BLaER1 treated with 17β-estradiol and CSF1 and Interleukin-3, amounts not matched to agents 10 nM and 100 nM (cell line): ENCODE results near the gene TPST1.
A peak's percentile ranks its signal among the peaks of the same experiment; 100 is the strongest.
"Not testable (repeated sequence)": the region's sequence is repeated elsewhere in the genome, so short reads cannot be mapped to it uniquely, and the experiment has no call there.

Experiments
- H3K27ac ChIP-seq, 11 experiments: shearing (Covaris generic); formaldehyde crosslinking; 2 replicates each; pipeline ENCODE4 v1.8.1; 2022
- H3K27me3 ChIP-seq, 11 experiments: shearing (Covaris generic); formaldehyde crosslinking; 2 replicates each; pipeline ENCODE4 v1.8.1; 2022
- H3K36me3 ChIP-seq, 11 experiments: shearing (Covaris generic); formaldehyde crosslinking; 2 replicates each; pipeline ENCODE4 v1.8.1; 2022
- H3K4me1 ChIP-seq, 10 experiments: shearing (Covaris generic); formaldehyde crosslinking; 2 replicates each; pipeline ENCODE4 v1.8.1; 2022
- H3K4me2 ChIP-seq, 11 experiments: shearing (Covaris generic); formaldehyde crosslinking; 2 replicates each; pipeline ENCODE4 v1.8.1; 2022
- H3K4me3 ChIP-seq, 10 experiments: shearing (Covaris generic); formaldehyde crosslinking; 2 replicates each; pipeline ENCODE4 v1.8.1; 2022
- H3K9ac ChIP-seq, 11 experiments: shearing (Covaris generic); formaldehyde crosslinking; 2 replicates each; pipeline ENCODE4 v1.8.1; 2022
- H3K9me3 ChIP-seq, 11 experiments: shearing (Covaris generic); formaldehyde crosslinking; replicated peaks in 1 of 11; 2 replicates each; pipeline ENCODE4 v1.8.1; 2022
- H4K20me1 ChIP-seq, 11 experiments: shearing (Covaris generic); formaldehyde crosslinking; 2 replicates each; pipeline ENCODE4 v1.8.1; 2022
- Cebpa-rat ChIP-seq, 11 experiments: shearing (Covaris generic); IDR thresholded peaks; 2 replicates each; pipeline ENCODE4 v1.8.1; 2022

Gene TPST1

DNA sequence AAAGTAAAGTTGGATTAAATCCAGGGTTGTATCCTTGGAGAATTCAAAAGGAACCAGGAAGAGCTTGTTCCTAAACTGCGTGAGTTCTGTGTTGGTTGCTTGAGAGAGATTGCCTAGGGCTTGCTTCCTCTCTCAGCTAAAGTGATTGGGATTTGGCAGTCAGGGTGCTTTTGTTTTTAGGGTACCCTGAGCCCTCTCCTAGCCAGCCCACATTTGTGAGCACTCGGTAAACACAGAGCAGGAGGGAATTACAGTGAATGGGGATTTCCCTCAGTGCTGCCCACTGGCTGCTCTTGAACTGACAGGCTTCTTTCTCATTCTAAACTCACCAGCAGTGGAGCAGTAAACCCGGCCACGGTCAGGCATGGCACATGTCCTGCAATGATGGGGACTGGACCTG is 146.9 kb downstream of the TPST1 start:
- TF ChIP-seq Cebpa-rat (IDR thresholded peaks at IDR 0.05) = no peak
- Histone ChIP-seq H4K20me1 (no peaks in the 10 kb centered on the region), H3K4me1 (peaks cover 21 to 77% (median 61%) of the 10 kb centered on the region in 10 experiments), H3K4me2 (peak overlapping the region in 8 of 11 experiments; percentile 18 to 84 (median 58); a peak in 14 of 22 replicates), H3K36me3 (peaks cover 0 to 33% (median 10%) of the 10 kb centered on the region in 11 experiments; a peak in 13 of 22 replicates), H3K27ac (peak overlapping the region in 10 of 11 experiments; percentile 47 to 71 (median 61); a peak in 19 of 22 replicates), H3K4me3 (no peak overlapping the region), H3K9ac (peak overlapping the region in 9 of 11 experiments; percentile 3 to 58 (median 38); a peak in 8 of 22 replicates), H3K27me3 (no peaks in the 10 kb centered on the region), H3K9me3 (peaks cover 5 to 13% (median 6%) of the 10 kb centered on the region in 11 experiments)

DNA sequence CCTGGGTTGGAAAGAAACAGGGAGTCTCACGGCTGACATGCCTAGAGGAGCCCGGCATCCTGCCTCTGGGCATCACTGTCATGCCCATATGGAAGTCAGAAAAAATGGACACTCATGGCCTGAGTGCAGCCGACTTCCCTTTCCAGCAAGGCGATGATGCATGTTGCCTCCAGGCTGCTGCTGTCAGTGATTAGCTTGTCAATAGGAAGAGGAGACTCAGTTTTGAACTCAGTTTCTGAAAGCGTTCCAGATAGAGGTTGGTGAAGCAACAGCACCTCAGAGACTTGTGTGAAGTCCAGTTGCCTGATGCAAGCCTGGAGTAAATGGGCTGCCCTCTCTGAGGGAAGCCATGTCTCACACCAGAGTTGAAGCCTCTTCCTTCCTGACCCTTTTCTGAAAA is 148.4 kb downstream of the TPST1 start:
- TF ChIP-seq Cebpa-rat (IDR thresholded peaks at IDR 0.05) = no peak
- H3K9ac ChIP-seq = peak overlapping the region in 1 of 11 experiments; percentile 17; a peak in 4 of 22 replicates
- no peak overlapping the region for H3K4me3 ChIP-seq

DNA sequence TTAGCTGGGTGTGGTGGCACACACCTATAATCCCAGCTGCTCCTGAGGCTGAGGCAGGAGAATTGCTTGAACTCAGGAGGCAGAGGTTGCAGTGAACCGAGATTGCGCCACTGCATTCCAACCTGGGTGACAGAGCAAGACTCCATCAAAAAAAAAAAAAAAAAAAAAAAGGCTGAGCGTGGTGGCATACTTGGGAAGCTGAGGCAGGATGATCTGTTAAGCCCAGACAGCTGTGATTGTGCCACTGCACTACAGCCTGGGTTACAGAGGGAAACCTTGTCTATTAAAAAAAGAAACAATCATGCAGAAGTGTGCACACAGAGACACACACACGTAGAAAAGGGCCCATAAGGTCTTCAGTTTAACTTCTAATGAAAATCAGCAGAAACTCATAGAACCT is 150.6 kb downstream of the TPST1 start:
- no peak overlapping the region for H3K9ac ChIP-seq
- no peaks in the 10 kb centered on the region for H3K27me3 ChIP-seq
- no peaks in the 10 kb centered on the region for H4K20me1 ChIP-seq
- H3K9me3 ChIP-seq = peaks cover 0 to 7% (median 0%) of the 10 kb centered on the region in 11 experiments; a peak in 3 of 22 replicates
- H3K4me2 ChIP-seq = no peak overlapping the region
- TF ChIP-seq Cebpa-rat (IDR thresholded peaks at IDR 0.05) = no peak
- no peak overlapping the region; a peak in 1 of 22 replicates for H3K27ac ChIP-seq
- H3K4me1 ChIP-seq = peaks cover 0 to 65% (median 40%) of the 10 kb centered on the region in 10 experiments; a peak in 14 of 20 replicates
- peaks cover 0 to 54% (median 15%) of the 10 kb centered on the region in 11 experiments; a peak in 11 of 22 replicates for H3K36me3 ChIP-seq
- H3K4me3 ChIP-seq = no peak overlapping the region

More for the DNA sequence above, 148.4 kb downstream of the TPST1 start:
- H3K4me1 ChIP-seq = peaks cover 13 to 65% (median 52%) of the 10 kb centered on the region in 10 experiments
- peaks cover 0 to 40% (median 10%) of the 10 kb centered on the region in 11 experiments; a peak in 10 of 22 replicates for H3K36me3 ChIP-seq
- no peaks in the 10 kb centered on the region for H3K27me3 ChIP-seq
- peak overlapping the region in 10 of 11 experiments; percentile 10 to 71 (median 61); a peak in 15 of 22 replicates for H3K27ac ChIP-seq
- peak overlapping the region in 8 of 11 experiments; percentile 22 to 84 (median 58); a peak in 13 of 22 replicates for H3K4me2 ChIP-seq
- peaks cover 0 to 7% (median 0%) of the 10 kb centered on the region in 11 experiments; a peak in 4 of 22 replicates for H3K9me3 ChIP-seq
- no peaks in the 10 kb centered on the region for H4K20me1 ChIP-seq

DNA sequence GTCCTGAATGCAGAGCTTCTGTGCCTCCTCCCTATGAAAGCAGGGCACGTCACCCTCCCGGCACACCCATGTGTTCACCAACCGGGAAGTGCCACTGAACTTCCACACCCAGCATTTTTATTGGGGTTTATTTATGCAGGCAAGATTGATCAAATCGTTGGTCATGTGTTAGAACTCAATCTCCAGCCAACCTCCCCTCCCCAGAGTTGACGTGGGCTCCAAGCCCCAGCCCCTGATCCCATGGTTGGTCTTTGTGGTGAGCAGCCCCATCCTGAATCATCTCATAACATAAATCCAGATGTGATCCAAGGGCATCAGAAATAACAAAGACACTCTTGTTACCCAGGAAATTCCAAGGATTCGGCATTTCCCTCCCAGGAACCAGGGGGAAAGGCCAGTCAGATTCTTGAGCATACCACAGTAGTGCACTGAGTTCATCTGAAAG is 151.2 kb downstream of the TPST1 start:
- H3K27me3 ChIP-seq = no peaks in the 10 kb centered on the region
- peaks cover 0 to 56% (median 15%) of the 10 kb centered on the region in 11 experiments; a peak in 11 of 22 replicates for H3K36me3 ChIP-seq
- no peak overlapping the region for H3K4me2 ChIP-seq
- no peak overlapping the region for H3K9ac ChIP-seq
- peaks cover 0 to 65% (median 35%) of the 10 kb centered on the region in 10 experiments; a peak in 14 of 20 replicates for H3K4me1 ChIP-seq
- peak overlapping the region in 4 of 11 experiments; percentile 13 to 36 (median 28); a peak in 4 of 22 replicates for H3K27ac ChIP-seq
- H4K20me1 ChIP-seq = no peaks in the 10 kb centered on the region
- no peak overlapping the region for H3K4me3 ChIP-seq
- no peak for TF ChIP-seq Cebpa-rat (IDR thresholded peaks at IDR 0.05)
- peaks cover 0 to 7% (median 0%) of the 10 kb centered on the region in 11 experiments; a peak in 3 of 22 replicates for H3K9me3 ChIP-seq

DNA sequence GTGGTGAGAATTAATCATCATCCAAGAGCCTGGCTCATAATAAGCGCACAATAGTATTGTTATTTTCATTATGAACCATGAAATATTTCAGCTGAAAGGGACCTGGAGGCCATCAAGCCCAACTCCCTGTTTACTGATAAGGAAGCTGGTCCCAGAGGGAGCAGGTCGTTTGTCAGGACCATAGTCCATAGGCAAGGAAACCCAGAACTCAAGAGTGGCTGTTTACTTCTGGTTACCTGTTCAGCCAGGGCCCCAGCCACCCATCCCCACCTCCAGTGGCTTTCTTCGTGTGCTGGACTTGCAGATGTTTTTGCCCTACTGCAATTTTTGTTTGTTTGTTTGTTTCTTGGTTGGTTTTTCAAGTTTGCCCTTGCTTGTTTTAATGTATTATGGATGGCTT is 152.0 kb downstream of the TPST1 start:
- Histone ChIP-seq H4K20me1 (no peaks in the 10 kb centered on the region), H3K27me3 (no peaks in the 10 kb centered on the region), H3K4me3 (no peak overlapping the region), H3K9ac (no peak overlapping the region), H3K36me3 (peaks cover 0 to 59% (median 15%) of the 10 kb centered on the region in 11 experiments; a peak in 11 of 22 replicates), H3K27ac (peak overlapping the region in 1 of 11 experiments; percentile 36; a peak in 4 of 22 replicates), H3K9me3 (peaks cover 0 to 7% (median 0%) of the 10 kb centered on the region in 11 experiments; a peak in 3 of 22 replicates), H3K4me1 (peaks cover 0 to 59% (median 30%) of the 10 kb centered on the region in 10 experiments; a peak in 14 of 20 replicates), H3K4me2 (no peak overlapping the region)
- TF ChIP-seq Cebpa-rat (IDR thresholded peaks at IDR 0.05) = no peak

DNA sequence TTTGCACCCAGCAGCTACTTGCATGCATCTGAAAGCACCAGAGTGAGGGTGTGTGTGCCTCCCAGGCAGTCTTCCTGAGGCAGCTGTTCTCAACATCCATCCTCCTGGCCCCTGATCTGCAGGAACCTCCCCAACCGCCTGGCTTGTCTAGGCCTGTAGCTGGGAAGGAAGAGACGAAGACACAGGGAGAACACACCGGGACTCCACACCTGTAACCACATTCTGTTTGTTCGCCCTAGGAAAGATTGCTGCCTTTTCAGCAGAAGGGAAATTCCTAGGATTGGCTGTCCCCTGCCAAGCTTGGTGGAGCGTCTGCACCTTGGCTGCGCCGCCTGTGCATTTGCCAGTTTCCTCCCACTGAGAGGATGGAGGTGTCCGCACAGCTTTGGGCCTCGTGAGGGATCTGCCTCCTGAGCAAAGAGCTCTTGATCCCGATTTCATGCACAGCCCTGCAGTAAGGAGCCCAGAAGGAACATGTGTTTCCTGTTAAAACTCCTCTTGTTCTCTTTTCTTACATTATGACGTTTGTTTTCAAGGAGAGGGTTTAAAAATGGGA is 154.6 kb downstream of the TPST1 start:
- peak overlapping the region in 1 of 11 experiments; percentile 17; a peak in 2 of 22 replicates for H3K9ac ChIP-seq
- H4K20me1 ChIP-seq = no peaks in the 10 kb centered on the region
- no peaks in the 10 kb centered on the region for H3K27me3 ChIP-seq
- H3K36me3 ChIP-seq = peaks cover 0 to 42% (median 8%) of the 10 kb centered on the region in 11 experiments; a peak in 11 of 22 replicates
- no peaks in the 10 kb centered on the region for H3K9me3 ChIP-seq
- H3K4me3 ChIP-seq = no peak overlapping the region
- peak overlapping the region in 7 of 11 experiments; percentile 5 to 70 (median 28); a peak in 6 of 22 replicates for H3K27ac ChIP-seq
- no peak for TF ChIP-seq Cebpa-rat (IDR thresholded peaks at IDR 0.05)
- peak overlapping the region in 7 of 11 experiments; percentile 1 to 76 (median 50); a peak in 13 of 22 replicates for H3K4me2 ChIP-seq
- peaks cover 0 to 40% (median 8%) of the 10 kb centered on the region in 10 experiments; a peak in 11 of 20 replicates for H3K4me1 ChIP-seq

DNA sequence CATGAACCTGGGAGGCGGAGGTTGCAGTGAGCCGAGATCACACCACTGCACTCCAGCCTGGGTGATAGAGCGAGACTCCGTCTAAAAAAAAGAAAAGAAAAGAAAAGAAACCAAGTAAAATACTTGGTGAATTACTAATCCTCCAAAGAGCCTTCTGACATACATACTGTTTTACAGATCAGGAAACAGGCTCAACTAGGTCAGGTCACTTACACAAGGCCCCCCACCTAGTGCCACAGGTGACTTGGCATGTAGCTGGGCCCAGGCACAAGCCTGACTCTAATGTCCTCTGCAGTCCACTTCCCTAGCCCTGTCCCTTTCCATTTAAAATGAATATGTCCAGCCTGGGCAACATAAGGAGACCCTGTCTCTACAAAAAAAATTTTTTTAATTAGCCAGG is 157.0 kb downstream of the TPST1 start:
- Histone ChIP-seq H3K4me3 (no peak overlapping the region), H3K9ac (no peak overlapping the region), H3K27ac (no peak overlapping the region), H4K20me1 (no peaks in the 10 kb centered on the region), H3K36me3 (peaks cover 0 to 30% (median 7%) of the 10 kb centered on the region in 11 experiments; a peak in 10 of 22 replicates), H3K27me3 (no peaks in the 10 kb centered on the region), H3K9me3 (no peaks in the 10 kb centered on the region), H3K4me2 (no peak overlapping the region), H3K4me1 (peaks cover 0 to 39% (median 8%) of the 10 kb centered on the region in 10 experiments; a peak in 11 of 20 replicates)
- no peak for TF ChIP-seq Cebpa-rat (IDR thresholded peaks at IDR 0.05)

DNA sequence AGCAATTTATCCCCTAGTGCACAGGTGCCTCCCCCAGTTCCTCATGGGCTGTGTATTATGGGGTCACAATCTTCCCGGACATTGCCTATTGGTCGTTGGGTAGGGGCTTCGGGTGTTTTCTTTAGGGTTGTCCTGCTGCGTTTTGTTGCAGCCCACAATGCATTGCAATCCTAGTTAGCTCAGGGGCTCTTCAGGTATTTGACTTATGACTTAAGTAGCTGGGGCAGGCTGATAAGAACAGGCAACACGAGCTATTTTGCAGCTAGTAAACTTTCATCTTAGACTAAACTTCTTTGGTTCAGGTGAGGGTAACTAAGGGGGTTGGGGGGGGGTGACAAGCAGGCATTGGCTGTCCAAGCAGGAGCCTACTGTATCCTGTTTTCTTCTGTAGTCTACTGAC is 158.5 kb downstream of the TPST1 start:
- Histone ChIP-seq H3K36me3 (peaks cover 0 to 21% (median 6%) of the 10 kb centered on the region in 11 experiments; a peak in 9 of 22 replicates), H3K4me2 (peak overlapping the region in 2 of 11 experiments; percentile 17 to 33; a peak in 2 of 22 replicates), H3K9ac (no peak overlapping the region), H3K9me3 (0 out of 22 replicates have a peak, but pooled peaks cover 0 to 2% (median 0%) of the 10 kb centered on the region in 11 experiments), H4K20me1 (no peaks in the 10 kb centered on the region), H3K27me3 (no peaks in the 10 kb centered on the region), H3K4me1 (peaks cover 0 to 35% (median 8%) of the 10 kb centered on the region in 10 experiments; a peak in 11 of 20 replicates), H3K4me3 (no peak overlapping the region), H3K27ac (no peak overlapping the region)
- no peak for TF ChIP-seq Cebpa-rat (IDR thresholded peaks at IDR 0.05)

DNA sequence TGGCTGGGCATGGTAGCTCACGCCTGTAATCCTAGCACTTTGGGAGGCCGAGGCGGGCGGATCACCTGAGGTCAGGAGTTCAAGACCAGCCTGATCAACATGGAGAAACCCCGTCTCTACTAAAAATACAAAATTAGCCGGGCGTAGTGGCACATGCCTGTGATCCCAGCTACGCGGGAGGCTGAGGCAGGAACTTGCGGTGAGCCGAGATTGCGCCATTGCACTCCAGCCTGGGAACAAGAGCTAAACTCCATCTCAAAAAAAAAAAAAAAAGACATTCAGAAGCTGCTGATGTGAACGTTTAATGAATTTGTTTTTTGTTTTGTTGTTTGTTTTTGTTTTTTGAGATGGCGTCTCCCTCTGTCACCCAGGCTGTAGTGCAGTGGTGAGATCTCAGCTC is 159.9 kb downstream of the TPST1 start:
- H3K9me3 ChIP-seq, H3K4me3 ChIP-seq, H3K36me3 ChIP-seq, H4K20me1 ChIP-seq, H3K9ac ChIP-seq, H3K4me2 ChIP-seq, H3K27ac ChIP-seq, H3K27me3 ChIP-seq: not testable (repeated sequence)
- peaks cover 0 to 21% (median under 1%) of the 10 kb centered on the region in 10 experiments; a peak in 10 of 20 replicates for H3K4me1 ChIP-seq
